Kasumi-1 (cell line): Measurements from ENCODE around the gene LRRC25.
"Not testable (repeated sequence)": the region's sequence is repeated elsewhere in the genome, so short reads cannot be mapped to it uniquely, and the experiment has no call there.

Experiments used
- DNase-seq, 2 experiments: peaks; one replicate each; lab custom pipeline; 2025; lab: John Stamatoyannopoulos, UW

Gene LRRC25

GRCh38 chr19:18402455-18403248 is 5.2 kb upstream of the LRRC25 start:
- not testable (repeated sequence) for DNase-seq

- peak; percentile 99 for DNase-seq
These were observed 4.2 kb upstream of the LRRC25 start for GRCh38 chr19:18401580-18402112.

GRCh38 chr19:18399008-18399407 is 1.6 kb upstream of the LRRC25 start:
- DNase-seq, result no peak

GRCh38 chr19:18396471-18397241 is 766 bp downstream of the LRRC25 start:
- no peak for DNase-seq

- no peak for DNase-seq
These were observed 3.6 kb downstream of the LRRC25 start for GRCh38 chr19:18393836-18394235.

- DNase-seq, result peak in 1 of 2 experiments; percentile 17
These were observed 4.5 kb downstream of the LRRC25 start for GRCh38 chr19:18392926-18393325.

- peak; percentile 34 to 35 for DNase-seq
These were observed 5.0 kb downstream of the LRRC25 start for GRCh38 chr19:18392417-18392816.

- DNase-seq, result no peak
These were observed 5.8 kb downstream of the LRRC25 start for GRCh38 chr19:18391509-18392075.

- DNase-seq, result no peak
These were observed 7.1 kb downstream of the LRRC25 start for GRCh38 chr19:18390065-18390907.

- no peak for DNase-seq
These were observed 7.7 kb downstream of the LRRC25 start for GRCh38 chr19:18389726-18390064.

- no peak for DNase-seq
These were observed 8.3 kb downstream of the LRRC25 start for GRCh38 chr19:18388960-18389725.

GRCh38 chr19:18388100-18388959 is 9.1 kb downstream of the LRRC25 start:
- DNase-seq, result peak; percentile 44 to 51

GRCh38 chr19:18386543-18387271 is 10.7 kb downstream of the LRRC25 start:
- DNase-seq, result no peak

GRCh38 chr19:18385675-18386542 is 11.5 kb downstream of the LRRC25 start, which contains the start of gene GDF15:
Gene GDF15, plus strand, starts transcription at chr19:18386158. Its CDS starts 32 bp downstream, at chr19:18386190.
- DNase-seq, result peak; percentile 21 to 54

GRCh38 chr19:18385359-18385674 is 12.1 kb downstream of the LRRC25 start:
- DNase-seq, result no peak

GRCh38 chr19:18384775-18385174 is 12.6 kb downstream of the LRRC25 start:
- no peak for DNase-seq

GRCh38 chr19:18383622-18384021 is 13.8 kb downstream of the LRRC25 start:
- not testable (repeated sequence) for DNase-seq

- no peak for DNase-seq
These were observed 16.6 kb downstream of the LRRC25 start for GRCh38 chr19:18380843-18381242.
